Adipose tissue (tissue), 3 donors: ENCODE results near the gene KIF22. TPM values are rescaled to one million over a fixed set of nuclear protein-coding genes. Genes with fewer than 3 reads are reported as not detected.

Experiments
- H3K27ac ChIP-seq: one replicate; pipeline ENCODE4 v1.5.1; 2013; ENCODE audit warnings: low read depth, low read length
- WGBS, 3 donors: extraction: QIAGEN DNeasy Blood & Tissue Kit; methylation state at CpG; one replicate each; pipeline ENCODE4 v1.1.7; 2013; 5-methylcytosine and 5-hydroxymethylcytosine counted together
- polyA plus RNA-seq, 3 donors: library from polyadenylated mRNA; stranded (reverse); fragments of 200-250 nt; gene quantifications; one replicate each; pipeline ENCODE4 v1.2.3, GENCODE V29; 2013
- donor health status: healthy with polysubstance abuse.
- donor health status: Bipolar disorder and iron deficiency.
- donor health status: healthy.

KIF22 gene
- polyA plus RNA-seq, 3 donors, result 19.7 to 32.1 (median 29.8) TPM

- H3K27ac ChIP-seq, result no peak overlapping the region
- 86 to 92% (median 91%) methylated on average over 18 of the region's 18 CpGs for WGBS, 3 donors
These were observed 55.1 kb downstream of the KIF22 start for GRCh38 chr16:29845656-29846055.

- no peak overlapping the region for H3K27ac ChIP-seq
- 39 to 42% (median 42%) methylated on average over 15 of the region's 15 CpGs for WGBS, 3 donors
These were observed 58.1 kb downstream of the KIF22 start for GRCh38 chr16:29848420-29849297.

GRCh38 chr16:29849505-29849904, 59.0 kb downstream of the KIF22 start:
- WGBS, 3 donors, result 65 to 76% (median 66%) methylated on average over 5 of the region's 5 CpGs
- no peak overlapping the region for H3K27ac ChIP-seq

- WGBS, 3 donors, result 73 to 93% (median 91%) methylated on average over 3 of the region's 3 CpGs
These were observed 60.4 kb downstream of the KIF22 start for GRCh38 chr16:29850998-29851397.

GRCh38 chr16:29852654-29853053, 62.1 kb downstream of the KIF22 start:
- WGBS, 3 donors, result 34 to 62% (median 51%) methylated on average over 7 of the region's 7 CpGs
- no peak overlapping the region for H3K27ac ChIP-seq

More at GRCh38 chr16:29850998-29851397, 60.4 kb downstream of the KIF22 start:
- H3K27ac ChIP-seq, result no peak overlapping the region

- WGBS, 3 donors, result 89 to 93% (median 92%) methylated on average over 5 of the region's 5 CpGs
- no peak overlapping the region for H3K27ac ChIP-seq
These were observed 64.1 kb downstream of the KIF22 start for GRCh38 chr16:29854520-29855100.

Other genes starting within 250 kb of the KIF22 start
- gene SPN, start 127.5 kb upstream of the KIF22 start, polyA plus RNA-seq, result 1 to 10 TPM in 1 of 3 donors, under 1 TPM in 2; 0.34 to 1.4 (median 0.59) TPM
- 10 to 100 TPM in 2 of 3 donors, 1 to 10 TPM in 1; 3.2 to 18.8 (median 11.4) TPM for gene QPRT, start 111.6 kb upstream of the KIF22 start, polyA plus RNA-seq
- 1 to 10 TPM in 2 of 3 donors, under 1 TPM in 1; 0.37 to 2.1 (median 1.6) TPM for gene C16orf54, start 44.8 kb upstream of the KIF22 start, polyA plus RNA-seq
- gene ZG16, start 12.5 kb upstream of the KIF22 start, polyA plus RNA-seq, result under 1 TPM; 0.22 to 0.97 (median 0.23) TPM
- gene MAZ, start 15.8 kb downstream of the KIF22 start, polyA plus RNA-seq, result 100 to 1,000 TPM in 1 of 3 donors, 10 to 100 TPM in 2; 74.2 to 137 (median 83.9) TPM
- gene PRRT2, start 21.4 kb downstream of the KIF22 start, polyA plus RNA-seq, result 1 to 10 TPM in 1 of 3 donors, under 1 TPM in 2; 0.56 to 3.7 (median 0.95) TPM
- gene PAGR1, start 25.4 kb downstream of the KIF22 start, polyA plus RNA-seq, result 10 to 100 TPM; 15.2 to 33.3 (median 18.5) TPM
- gene MVP, start 29.7 kb downstream of the KIF22 start, polyA plus RNA-seq, result 100 to 1,000 TPM in 2 of 3 donors, 10 to 100 TPM in 1; 90.1 to 104 (median 103) TPM
- gene CDIPT, start 72.5 kb downstream of the KIF22 start, polyA plus RNA-seq, result 100 to 1,000 TPM in 2 of 3 donors, 10 to 100 TPM in 1; 84.2 to 133 (median 122) TPM
- 10 to 100 TPM in 1 of 3 donors, 1 to 10 TPM in 1, under 1 TPM in 1; 0.11 to 11.5 (median 1.4) TPM for gene SEZ6L2, start 108.8 kb downstream of the KIF22 start, polyA plus RNA-seq
- 1 to 10 TPM; 3.0 to 7.0 (median 4.5) TPM for gene ASPHD1, start 109.7 kb downstream of the KIF22 start, polyA plus RNA-seq
- gene KCTD13, start 135.5 kb downstream of the KIF22 start, polyA plus RNA-seq, result 10 to 100 TPM in 2 of 3 donors, 1 to 10 TPM in 1; 6.5 to 13.0 (median 10.5) TPM
- 100 to 1,000 TPM in 2 of 3 donors, 10 to 100 TPM in 1; 91.4 to 182 (median 115) TPM for gene TMEM219, start 171.3 kb downstream of the KIF22 start, polyA plus RNA-seq
- gene TAOK2, start 183.1 kb downstream of the KIF22 start, polyA plus RNA-seq, result 10 to 100 TPM; 15.2 to 47.6 (median 32.2) TPM
- 10 to 100 TPM; 10.1 to 14.8 (median 14.2) TPM for gene HIRIP3, start 204.9 kb downstream of the KIF22 start, polyA plus RNA-seq
- gene INO80E, start 205.5 kb downstream of the KIF22 start, polyA plus RNA-seq, result 10 to 100 TPM; 37.3 to 69.5 (median 50.1) TPM
- 1 to 10 TPM in 1 of 3 donors, under 1 TPM in 2; 0.25 to 1.9 (median 0.38) TPM for gene DOC2A, start 220.3 kb downstream of the KIF22 start, polyA plus RNA-seq
- gene C16orf92, start 232.4 kb downstream of the KIF22 start, polyA plus RNA-seq, result not detected
- gene TLCD3B, start 240.5 kb downstream of the KIF22 start, polyA plus RNA-seq, result under 1 TPM in 1 of 3 donors, not detected in 2; 0.10 TPM